Mucosa of gallbladder (tissue), 1 donor: ENCODE data around the gene FAM98B. TPM values are rescaled to one million over a fixed set of nuclear protein-coding genes. Genes with fewer than 3 reads are reported as not detected.

Experiments
- total RNA-seq: library from RNA; stranded (reverse); gene quantifications from one replicate; pipeline ENCODE4 v1.2.1, GENCODE V29; 2021
- donor health status: DM: no; HTN: no; CAD: no.

FAM98B gene
- total RNA-seq, 1 donor from 2014 or later = 15.0 TPM

Other genes starting within 250 kb of the FAM98B start
- 37.8 TPM for gene SPRED1, start 201.3 kb upstream of the FAM98B start, total RNA-seq
- gene RASGRP1, start 110.7 kb downstream of the FAM98B start, total RNA-seq = 4.6 TPM